ENCODE measurements around the gene FAHD1.

Gene FAHD1

DNA sequence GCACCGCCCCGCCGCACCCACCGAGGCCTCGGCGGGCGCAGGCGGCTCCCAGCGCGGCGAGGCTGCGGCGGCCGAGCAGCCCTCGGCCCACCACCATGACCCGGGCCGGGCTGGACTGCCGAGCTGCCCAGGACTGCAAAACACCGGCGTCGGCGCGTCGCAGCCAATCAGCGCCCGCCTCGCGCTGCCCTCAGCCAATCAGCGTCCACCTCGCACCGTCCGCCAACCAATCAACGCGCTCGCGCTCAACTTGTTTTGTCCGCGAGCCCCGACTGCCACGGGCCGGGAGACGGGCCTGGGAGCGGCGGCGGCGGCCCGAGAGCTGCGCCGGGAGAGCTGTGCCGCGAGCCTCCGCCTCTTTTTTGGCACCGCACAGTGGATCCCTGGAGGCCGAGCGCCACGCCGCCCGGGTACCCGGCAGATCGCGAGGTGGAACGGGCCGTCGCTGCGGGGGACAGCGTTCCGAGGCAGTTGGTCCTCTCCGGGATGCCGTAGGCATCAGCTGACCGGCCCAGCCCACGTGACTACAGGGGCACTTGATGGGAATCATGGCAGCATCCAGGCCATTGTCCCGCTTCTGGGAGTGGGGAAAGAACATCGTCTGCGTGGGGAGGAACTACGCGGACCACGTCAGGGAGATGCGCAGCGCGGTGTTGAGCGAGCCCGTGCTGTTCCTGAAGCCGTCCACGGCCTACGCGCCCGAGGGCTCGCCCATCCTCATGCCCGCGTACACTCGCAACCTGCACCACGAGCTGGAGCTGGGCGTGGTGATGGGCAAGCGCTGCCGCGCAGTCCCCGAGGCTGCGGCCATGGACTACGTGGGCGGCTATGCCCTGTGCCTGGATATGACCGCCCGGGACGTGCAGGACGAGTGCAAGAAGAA lies at the start of gene FAHD1, which contains the start of gene HAGH:
FAHD1 (plus strand) TSS at position 516 of the 883 bp plus-strand sequence; CDS start at position 549, 33 bp downstream.
HAGH (minus strand) TSS at position 135 of the 883 bp plus-strand sequence; CDS start at position 97, 38 bp downstream.
- DNase-seq = peak; percentile 85

DNA sequence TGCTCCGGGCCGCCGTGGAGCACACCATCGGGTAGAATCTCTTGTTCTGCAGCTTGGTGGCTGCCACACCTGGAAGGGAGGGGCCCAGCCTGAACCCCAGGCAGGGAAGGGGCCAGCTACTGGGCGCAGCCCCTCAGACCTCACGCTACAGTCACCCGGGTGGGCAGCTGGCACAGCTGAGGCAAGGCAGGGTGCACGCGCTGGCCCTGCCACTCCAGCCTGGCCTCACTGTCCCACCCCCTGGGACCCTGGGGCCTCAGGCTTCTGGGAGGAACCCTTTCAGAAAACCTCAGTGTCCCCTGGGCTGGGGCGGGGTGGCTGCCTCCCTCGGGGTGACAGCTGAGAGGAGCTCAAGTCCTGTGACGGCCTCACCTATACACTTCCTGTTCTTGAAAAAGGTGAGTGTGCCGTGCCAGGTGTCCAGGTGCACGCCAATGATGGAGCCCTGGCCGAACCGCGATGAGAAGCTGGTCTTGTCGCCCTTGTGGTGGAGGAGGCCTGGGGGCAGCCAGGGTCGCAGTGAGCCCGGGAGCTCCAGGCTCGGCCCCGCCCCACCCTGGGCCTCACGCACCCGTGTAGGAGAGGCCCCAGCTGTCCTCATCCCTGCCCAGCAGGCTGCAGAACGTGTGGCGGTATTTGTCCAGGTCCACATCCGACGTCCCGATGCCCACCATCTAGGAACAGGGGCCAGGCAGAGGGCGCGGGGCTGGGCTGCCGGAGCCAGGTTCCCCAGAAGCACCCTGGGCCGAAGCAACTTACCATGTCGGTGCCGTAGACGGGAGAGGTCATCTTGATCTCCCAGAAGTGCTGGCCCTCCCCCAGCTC lies 49.4 kb upstream of the FAHD1 start:
- no peak for DNase-seq

DNA sequence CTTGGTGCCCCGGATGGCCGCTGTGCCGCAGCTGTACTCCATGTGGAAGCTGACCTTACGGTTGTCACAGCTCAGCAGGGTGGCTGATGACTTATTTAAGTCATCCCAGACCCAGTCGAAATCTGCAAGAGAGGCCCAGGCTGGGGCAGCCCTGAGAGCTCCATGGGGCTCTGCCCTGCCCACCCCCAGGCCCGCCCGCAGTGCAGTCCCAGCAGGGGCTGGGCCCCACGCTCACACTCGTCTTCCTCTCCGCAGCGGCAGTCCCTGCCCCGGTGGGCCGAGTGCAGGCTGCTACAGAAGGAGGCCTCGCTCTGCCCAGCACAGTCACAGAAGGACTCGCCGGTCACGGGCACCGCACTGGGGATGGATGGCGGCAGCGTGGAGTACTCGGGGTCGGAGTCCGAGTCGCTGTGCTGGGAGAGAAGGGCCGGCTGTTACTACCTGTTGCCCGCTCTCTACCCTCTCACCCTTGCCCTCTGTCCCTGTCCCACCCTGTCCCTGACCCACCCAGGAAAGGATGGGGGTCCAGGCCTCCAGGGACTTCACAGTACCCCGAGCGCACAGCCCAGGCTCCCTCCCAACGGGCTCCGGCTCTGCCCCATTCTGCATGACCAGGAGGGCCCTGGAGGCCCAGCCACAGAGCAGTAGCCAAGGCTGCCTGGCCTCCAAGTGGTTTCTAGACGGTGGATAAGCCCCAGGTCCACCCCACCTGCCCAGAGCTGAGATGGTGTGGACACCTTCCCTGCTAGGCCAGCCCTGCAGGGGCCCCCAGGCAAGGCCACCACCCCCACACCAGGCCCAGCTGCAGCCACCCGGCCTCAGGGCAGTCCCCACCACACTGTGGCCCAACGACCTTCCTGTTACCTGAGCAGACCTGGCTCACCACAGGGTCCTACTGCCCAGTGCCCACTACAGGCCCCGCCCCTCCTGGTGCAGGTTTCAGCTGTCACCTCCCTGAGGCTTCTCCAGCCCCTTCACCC lies 48.5 kb upstream of the FAHD1 start:
- no peak for DNase-seq

DNA sequence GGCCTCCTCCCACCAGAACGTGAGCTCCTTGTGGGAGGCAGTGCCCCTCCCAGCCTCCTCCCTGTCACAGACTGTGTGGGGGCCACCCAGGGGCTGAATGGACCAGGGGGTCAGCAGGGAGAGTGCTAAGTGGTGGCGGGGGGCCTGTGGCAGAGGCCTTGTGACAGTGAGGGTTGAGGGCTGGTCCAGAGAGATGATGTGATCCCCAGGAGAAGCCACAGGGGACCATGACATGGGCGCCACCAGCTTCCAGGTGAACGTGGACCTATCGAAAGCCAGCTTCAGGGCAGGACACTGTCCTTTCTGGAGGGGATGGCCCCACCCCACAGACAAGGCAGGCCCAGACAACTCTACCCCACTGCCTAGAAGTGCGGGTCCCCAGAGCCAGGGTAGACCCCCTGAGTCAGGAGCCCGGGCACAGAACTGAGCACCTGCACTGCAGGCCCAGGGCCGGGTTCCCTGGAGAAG lies 47.7 kb upstream of the FAHD1 start:
- no peak for DNase-seq

DNA sequence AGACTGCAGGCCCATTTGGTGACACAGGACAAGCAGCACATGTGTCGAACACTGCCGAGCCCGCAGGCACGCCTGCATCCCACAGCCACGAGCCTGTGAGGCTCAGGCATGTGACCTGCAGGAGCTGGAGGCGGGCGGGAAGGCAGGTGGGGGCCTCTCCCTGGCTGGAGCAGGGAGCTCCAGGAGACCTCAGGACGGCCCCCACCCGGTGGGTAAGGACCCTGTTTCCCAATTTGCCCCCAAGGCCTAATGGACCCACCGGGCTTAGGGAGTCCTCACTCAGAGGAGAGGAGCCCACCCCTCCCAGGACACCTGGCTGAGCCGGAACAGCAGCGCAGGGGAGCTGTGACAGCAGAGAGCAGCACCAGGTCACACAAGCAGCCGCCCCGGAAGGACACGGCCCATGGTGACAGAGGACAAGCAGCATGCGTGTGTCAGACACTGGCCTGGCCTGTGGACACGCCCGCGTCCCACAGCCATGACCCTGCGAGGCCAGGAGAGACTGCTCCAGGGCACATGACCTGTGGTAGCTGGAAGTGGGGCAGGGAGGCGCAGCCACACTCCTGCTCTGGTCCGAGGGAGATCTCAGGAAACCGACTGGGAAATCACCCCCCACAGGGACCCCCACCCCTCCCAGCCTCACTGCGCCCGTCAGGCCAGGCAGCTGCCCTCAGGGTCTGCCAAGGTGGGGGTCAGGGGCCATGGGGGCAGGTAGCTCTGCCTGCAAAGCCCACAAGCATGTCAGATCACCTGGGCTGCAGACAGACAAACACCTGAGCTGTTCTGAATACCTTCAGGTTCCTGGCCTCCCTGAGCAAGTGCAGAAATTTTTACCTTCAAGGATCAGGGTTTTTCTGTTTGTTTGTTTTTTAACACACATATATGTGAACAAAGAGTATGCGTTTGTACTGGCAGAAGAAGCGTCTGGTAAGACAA lies 47.0 kb upstream of the FAHD1 start:
- DNase-seq = no peak

DNA sequence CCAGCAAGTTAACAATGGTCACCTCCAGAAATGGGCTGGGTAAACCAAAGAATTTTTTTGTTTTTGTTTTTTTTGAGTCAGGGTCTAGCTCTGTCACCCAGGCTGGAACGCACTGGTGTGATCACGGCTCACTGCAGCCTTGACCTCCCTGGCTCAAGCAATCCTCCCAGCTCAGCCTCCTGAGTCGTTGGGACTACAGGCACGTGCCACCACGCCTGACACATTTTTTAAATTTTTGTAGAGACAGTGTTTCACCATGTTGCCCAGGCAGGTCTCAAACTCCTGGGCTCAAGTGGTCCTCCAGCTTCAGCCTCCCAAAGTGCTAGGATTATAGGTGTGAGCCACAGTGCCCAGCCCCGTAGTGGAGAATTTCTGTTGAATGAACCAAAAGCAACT lies 46.3 kb upstream of the FAHD1 start:
- DNase-seq = no peak

DNA sequence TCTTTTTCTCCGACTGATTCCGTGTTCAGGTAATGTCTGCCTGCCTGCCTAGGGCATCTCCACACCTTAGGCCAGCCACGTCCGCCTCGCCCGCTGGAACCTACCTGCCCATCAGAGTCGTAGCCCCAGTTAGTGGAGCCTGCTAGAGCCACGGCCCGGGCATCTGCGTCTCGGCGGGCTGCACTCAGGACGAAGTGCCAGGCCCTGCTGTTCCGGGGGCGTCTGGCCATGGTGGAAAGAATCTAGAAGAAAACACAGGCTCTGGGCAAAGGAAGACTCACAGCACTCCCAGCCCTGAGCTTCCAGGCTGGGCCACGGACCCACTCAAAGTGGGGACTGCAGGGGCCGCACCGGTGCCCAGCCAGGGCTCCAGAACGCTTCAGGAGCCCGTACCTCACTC lies 45.8 kb upstream of the FAHD1 start:
- no peak for DNase-seq

DNA sequence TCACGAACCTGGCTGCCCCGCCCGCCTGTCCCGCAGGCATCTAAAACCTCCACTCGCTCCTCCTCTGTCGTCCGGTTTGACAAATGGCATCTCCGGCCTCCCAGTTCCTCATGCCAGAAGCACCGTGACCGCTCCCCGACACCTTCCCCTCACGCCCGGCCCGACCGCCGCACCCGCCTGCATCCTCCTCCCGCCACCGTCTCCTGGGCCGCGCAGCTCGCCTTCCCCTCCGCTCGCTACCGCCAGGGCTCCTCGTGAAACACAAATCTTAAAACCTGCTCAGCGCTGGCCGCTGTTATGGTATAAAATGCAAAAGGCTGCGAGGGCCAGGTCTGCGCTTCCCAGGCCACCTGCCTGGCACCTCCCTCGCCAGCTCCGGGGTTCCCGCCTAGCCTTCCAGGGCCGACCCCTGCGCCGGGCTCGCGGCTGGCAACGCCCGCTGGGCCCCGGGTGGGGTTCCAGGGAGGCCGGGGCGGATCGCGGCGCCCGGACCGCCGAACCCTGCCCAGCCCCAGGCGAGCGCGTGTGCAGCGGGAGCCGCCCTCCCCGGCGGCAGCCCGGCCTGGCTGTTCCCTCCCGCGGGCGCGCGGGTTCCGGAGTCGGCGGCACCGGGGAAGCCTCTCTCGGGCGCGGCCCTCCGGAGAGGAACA lies 45.1 kb upstream of the FAHD1 start:
- peak; percentile 22 for DNase-seq

DNA sequence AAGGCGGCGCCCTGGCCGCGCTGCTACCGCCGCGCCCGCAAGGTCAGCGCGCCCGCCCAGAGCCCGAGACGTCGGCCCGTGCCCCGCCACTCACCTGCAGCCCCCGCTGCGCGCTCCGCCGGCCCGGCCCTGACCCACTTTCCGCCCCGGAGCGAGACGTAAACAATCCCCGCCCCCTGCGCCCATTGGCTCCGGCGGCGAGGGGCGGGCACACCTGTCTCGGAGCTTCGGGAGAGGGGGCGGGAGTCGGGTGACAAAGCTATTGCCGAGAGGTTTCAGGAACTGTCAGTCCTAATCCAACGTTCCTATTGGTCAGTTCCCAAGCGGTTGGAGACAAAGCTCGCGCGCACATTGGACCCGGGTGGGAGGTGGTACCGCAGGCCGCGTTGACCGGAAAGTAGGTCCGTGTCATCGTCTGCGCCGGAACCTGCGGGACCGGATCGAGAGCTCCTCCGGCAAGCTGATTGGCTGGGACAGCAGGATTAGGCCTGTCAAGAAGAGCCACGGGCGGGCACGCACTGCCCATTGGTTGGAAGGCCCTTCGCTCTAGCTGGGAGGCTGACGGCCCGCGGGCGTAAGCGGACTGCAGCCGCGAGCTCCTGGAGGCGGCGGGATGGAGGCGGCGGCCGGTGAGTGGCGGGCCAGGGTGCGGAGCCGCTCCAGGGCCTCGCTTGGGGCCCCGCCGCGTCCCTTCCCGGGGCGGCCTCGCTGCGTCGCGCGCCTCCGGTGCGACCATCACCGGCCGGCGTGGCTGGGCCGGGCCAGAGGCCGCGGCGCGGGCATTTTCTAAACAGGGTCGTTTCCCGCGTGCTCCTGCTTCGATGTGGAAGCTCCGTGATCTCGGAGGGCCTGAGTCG lies 44.4 kb upstream of the FAHD1 start, which contains the start of the genes NUBP2 and SPSB3:
NUBP2 (plus strand) TSS at position 553 of the 857 bp plus-strand sequence; CDS start at position 614, 61 bp downstream.
SPSB3 (minus strand) TSS at position 164 of the 857 bp plus-strand sequence. CDS start 1,088 bp downstream, outside the sequence.
- DNase-seq = peak; percentile 98

DNA sequence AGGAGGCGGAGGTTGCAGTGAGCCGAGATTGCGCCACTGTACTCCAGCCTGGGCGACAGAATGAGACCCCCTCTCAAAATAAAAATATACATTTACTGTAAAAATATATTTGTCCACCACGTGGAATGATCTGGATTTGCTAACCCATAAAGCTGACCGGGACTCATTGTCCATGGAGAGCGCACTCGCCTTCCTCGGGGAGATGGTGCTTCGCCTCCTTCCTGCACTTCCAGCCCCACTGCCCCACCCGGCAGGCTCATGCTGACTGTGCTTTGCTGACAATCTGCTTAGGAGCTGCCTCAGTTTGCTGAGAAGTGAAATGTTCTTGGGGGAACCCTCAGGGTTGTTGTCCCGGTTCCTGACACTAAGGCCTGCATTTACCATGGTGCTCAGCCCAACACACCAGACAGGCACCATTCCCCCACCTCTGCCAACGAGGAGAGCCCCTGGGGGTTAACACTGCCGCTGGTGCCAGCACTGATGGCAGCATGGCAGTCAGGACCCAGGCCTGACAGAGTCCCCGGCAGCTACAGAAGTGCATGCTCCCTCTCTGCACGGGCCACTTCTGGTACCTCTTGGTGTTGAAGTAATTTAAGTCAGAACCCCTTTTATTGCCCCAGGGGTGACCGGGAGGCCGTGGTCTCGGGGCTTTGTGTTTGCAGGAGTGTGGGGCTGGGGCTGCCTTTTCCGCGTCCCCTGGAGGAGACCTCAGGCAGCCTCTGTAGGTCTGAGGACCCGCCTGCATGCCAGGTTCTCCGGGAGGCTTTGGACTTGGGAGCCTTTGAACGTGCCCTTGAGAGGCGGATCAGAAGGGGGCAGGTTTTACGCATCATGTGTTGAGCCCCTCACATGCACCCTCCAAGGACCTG lies 41.8 kb upstream of the FAHD1 start:
- DNase-seq = no peak

DNA sequence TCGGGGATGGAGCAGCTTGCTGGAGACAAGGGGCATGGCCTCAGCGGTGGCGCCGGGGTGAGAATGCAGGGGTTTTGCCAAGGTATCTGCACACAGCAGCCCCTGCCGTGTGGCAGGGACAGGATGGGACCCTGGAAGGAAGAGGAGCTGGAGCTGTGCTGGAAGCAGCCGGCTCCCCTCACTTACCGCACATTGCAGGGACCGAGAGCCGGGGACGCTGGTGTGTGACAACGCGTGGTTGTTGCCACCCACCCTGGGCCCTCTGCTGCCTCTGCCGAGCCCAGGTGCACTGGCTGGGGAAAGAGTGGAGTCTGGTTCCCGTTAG lies 41.2 kb upstream of the FAHD1 start:
- peak; percentile 2 for DNase-seq

DNA sequence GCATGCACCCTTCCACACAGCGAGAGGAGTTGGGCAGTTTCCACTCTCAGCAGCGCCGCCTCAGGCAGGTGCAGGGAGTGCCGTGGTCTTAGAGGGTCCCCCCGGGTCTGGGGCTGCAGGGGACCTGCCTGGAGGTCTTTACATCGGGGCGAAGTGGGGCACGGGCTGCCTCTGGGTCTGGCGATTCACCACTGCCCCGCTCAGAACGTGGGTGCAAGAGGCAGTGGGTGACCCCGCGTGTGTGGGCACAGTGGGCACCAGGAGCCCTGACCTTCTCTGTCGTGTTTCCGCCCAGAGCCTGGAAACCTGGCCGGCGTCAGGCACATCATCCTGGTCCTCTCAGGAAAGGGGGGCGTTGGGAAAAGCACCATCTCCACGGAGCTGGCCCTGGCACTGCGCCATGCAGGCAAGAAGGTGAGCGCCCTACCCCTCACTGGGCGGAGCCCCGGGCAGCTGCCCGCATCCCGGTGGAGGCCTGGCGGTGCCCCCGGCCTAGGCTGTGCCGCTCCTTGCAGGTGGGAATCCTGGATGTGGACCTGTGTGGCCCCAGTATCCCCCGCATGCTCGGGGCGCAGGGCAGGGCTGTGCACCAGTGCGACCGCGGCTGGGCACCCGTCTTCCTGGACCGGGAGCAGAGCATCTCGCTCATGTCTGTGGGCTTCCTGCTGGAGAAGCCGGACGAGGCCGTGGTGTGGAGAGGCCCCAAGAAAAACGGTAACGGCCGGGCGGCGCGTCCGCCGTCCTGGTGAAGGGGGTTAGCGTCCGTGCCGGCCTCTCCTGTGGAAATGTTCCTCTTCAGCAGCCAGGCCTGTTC lies 40.6 kb upstream of the FAHD1 start:
- peak; percentile 3 for DNase-seq

DNA sequence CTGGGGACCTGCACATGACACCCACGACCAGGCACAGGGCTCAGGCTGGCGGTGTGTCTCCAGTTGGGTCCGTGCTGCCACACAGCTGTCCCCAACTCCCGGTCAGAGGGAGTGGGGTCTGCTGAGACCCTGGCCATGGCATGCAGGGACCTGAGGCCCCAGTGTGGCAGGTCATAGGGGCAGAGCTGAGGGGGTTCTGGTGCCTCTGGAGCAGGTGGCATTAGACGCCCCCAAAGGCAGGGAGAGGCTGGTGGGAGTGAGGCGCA lies 40.0 kb upstream of the FAHD1 start:
- DNase-seq = no peak

DNA sequence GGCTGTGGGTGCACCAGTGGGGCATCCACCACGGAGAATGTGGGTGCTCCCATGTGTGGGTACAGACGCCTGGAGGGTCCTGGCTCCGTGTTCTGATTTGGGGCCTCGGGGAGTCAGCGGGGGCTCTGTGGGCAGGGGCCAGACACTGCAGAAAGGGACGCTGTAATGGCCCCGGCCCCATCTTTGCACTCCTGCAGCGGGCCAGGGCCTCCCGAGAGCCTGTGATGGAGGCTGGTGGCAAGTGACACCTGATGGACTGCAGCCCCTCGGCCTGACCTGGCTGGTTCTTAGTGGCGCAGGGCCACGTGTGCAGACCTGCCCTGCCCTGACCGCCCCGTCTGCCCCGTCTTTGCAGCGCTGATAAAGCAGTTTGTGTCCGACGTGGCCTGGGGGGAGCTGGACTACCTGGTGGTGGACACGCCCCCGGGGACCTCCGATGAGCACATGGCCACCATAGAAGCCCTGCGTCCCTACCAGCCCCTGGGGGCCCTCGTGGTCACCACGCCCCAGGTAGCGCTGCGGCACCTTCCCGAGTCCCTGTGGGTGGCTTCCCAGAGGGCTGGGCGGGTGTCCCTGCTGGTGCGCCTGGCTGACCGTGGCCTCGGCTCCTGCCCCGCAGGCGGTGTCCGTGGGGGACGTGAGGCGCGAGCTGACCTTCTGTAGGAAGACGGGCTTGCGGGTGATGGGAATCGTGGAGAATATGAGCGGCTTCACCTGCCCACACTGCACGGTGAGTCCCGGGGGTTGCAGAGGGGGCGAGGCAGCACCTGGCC lies 39.5 kb upstream of the FAHD1 start:
- DNase-seq = peak; percentile 3

DNA sequence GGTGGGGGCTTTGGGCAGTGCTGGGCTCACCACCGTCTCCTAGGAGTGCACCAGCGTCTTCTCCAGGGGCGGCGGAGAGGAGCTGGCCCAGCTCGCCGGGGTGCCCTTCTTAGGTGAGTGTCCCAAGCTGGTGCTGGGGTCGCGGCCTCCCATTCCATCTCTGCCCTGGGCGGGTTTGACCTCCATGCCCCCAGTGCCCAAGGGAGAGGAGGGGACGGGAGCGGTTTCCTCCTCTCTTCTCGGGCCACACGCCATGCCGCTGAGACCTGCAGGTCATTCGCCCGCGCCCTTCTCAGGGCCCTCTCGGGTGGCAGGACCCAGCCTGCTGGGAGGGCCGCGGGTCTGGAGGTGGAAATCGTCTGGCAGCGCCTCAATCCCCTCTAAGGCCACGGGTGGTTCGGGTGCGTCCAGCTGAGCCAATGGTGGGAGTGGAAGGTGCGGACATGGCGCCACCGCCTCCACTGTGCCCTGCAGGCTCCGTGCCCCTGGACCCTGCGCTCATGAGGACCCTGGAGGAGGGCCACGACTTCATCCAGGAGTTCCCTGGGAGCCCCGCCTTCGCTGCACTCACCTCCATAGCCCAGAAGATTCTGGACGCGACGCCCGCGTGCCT lies 38.8 kb upstream of the FAHD1 start:
- DNase-seq = peak; percentile 3

DNA sequence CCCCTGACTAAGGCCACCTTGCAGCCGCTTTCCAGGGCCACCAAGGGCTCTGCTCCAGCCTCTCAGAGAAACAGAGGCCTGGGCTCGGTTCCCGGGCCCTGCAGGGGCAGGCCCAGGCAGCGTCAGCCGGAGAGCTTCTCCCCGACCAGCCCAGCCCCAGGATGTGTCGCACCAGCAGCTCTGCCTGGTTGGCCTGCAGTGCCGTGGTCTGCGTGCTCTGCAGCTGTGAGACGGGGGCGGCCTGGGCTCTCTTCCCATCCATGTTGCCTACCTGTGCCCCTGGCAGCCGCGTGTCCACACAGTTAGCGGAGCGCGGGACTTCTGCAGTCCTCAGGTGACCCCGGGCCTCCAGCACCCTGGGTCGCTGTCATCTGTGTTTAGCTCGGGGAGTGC lies 38.3 kb upstream of the FAHD1 start:
- DNase-seq = no peak

DNA sequence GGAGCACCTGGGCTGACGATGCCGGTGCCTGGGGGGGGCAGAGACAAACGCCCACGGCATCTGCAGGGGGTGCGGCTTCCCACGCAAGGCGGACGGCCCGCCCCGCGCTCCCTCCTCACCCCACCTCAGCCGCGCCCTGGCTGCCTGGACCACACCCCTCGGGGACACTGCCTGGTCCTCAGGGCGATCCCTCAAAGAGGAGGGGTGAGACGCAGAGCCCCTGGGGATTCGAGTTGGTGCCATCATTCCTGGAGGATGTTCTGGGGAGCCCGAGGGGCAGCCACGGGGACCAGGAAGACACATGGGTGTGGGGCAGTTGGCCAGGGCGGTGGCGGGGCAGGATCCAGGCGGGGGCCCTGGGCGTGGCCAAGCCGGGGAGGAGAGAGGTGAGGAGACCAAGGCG lies 37.4 kb upstream of the FAHD1 start:
- DNase-seq = no peak

All from activated gamma-delta T cell treated with Interleukin-2 at 50 U/mL for 16 hours (primary cell).